HCT116 (cell line): Measurements from ENCODE around the gene XG.
"Not testable (repeated sequence)": the region's sequence is repeated elsewhere in the genome, so short reads cannot be mapped to it uniquely, and the experiment has no call there.

Experiments used
- CBX3 ChIP-seq: IDR thresholded peaks from 2 replicates; pipeline ENCODE4 v1.6.1; 2012; ENCODE audit warnings: low read depth
- EZH2 ChIP-seq: fragments of 200-600 bp; sonication (generic); IDR thresholded peaks from 2 replicates; pipeline ENCODE4 v1.6.1; 2017; ENCODE audit warnings: antibody characterized with exemption, mixed run types
- POLR2AphosphoS5 ChIP-seq: IDR thresholded peaks from 2 replicates; pipeline ENCODE4 v1.6.1; 2011; ENCODE audit warnings: mild to moderate bottlenecking, low read depth, low read length, moderate library complexity
- SP1 ChIP-seq: IDR thresholded peaks from 2 replicates; pipeline ENCODE4 v1.6.1; 2012; ENCODE audit warnings: low read depth
- YY1 ChIP-seq: IDR thresholded peaks from 2 replicates; pipeline ENCODE4 v1.6.1; 2011; ENCODE audit warnings: low read length, low read depth, moderate library complexity, mild to moderate bottlenecking; ENCODE audit not compliant: insufficient replicate concordance; ENCODE audit errors: extremely low read depth
- TF ChIP-seq, protein P1 (sequence below), 3 experiments: fragments of 200-600 bp in 1 of 3; sonication (generic) in 1 of 3; IDR thresholded peaks in 2 of 3; conservative IDR thresholded peaks in 1 of 3; 2 replicates each; pipeline ENCODE4 v1.5.1; 2012 to 2017; ENCODE audit warnings: low read depth in 2 of 3, low read length in 2 of 3, antibody characterized with exemption in 1 of 3, borderline replicate concordance in 1 of 3, control low read depth in 1 of 3, mild to moderate bottlenecking in 1 of 3, mixed read lengths in 1 of 3, mixed run types in 1 of 3, moderate library complexity in 1 of 3; ENCODE audit not compliant: insufficient read depth in 1 of 3

DNA sequence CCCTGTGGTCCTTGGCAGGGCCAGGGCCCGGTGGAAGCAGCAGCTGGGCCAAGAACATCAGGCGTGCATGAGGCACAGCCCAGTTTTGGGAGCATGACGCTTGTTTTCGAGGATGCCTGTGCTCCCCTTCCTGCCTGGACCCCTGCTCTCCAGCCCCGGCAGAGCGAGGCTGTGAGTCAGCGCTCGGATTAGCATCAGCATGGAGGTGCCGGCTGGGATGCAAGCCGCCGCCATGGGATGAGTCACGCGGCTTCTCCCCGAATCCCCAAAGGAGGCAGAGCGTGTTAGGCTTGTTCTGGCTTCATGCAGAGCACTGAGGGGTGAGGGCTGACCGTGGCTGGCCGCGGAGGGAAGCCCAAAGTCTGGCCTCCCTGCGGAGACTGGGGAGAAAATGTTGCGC is 53.0 kb downstream of the XG start:
- TF ChIP-seq POLR2AphosphoS5, YY1, EZH2: not testable (repeated sequence)
- peak; percentile 46 for TF ChIP-seq SP1
- TF ChIP-seq, protein P1, sequence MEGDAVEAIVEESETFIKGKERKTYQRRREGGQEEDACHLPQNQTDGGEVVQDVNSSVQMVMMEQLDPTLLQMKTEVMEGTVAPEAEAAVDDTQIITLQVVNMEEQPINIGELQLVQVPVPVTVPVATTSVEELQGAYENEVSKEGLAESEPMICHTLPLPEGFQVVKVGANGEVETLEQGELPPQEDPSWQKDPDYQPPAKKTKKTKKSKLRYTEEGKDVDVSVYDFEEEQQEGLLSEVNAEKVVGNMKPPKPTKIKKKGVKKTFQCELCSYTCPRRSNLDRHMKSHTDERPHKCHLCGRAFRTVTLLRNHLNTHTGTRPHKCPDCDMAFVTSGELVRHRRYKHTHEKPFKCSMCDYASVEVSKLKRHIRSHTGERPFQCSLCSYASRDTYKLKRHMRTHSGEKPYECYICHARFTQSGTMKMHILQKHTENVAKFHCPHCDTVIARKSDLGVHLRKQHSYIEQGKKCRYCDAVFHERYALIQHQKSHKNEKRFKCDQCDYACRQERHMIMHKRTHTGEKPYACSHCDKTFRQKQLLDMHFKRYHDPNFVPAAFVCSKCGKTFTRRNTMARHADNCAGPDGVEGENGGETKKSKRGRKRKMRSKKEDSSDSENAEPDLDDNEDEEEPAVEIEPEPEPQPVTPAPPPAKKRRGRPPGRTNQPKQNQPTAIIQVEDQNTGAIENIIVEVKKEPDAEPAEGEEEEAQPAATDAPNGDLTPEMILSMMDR (IDR thresholded peaks at IDR 0.05 in 2 of 3, conservative IDR thresholded peaks at IDR 0.05 in 1 of 3; ENCODE audit: borderline replicate concordance in 1 of 3, insufficient read depth in 1 of 3, low read depth in 2 of 3, low read length in 2 of 3) = not testable (repeated sequence)
- peak; percentile 60; the same call in 1 of the 2 replicates for TF ChIP-seq CBX3
